CMK (cell line): ENCODE measurements around the gene SPTLC3.
"Not testable (repeated sequence)": the region's sequence is repeated elsewhere in the genome, so short reads cannot be mapped to it uniquely, and the experiment has no call there.

Experiments used
- DNase-seq: peaks from one replicate; pipeline ENCODE4 v3.0.0-alpha.2; 2010; ENCODE audit warnings: low read depth

SPTLC3 gene

GRCh38 chr20:13008761-13009681 is at the start of gene SPTLC3:
SPTLC3 (plus strand) TSS chr20:13008972; CDS start chr20:13009268, 296 bp downstream.
- no peak for DNase-seq

GRCh38 chr20:12961725-12962124 is 47.0 kb upstream of the SPTLC3 start:
- DNase-seq, result no peak

- no peak for DNase-seq
Measured at GRCh38 chr20:12962895-12963294, 45.9 kb upstream of the SPTLC3 start.

GRCh38 chr20:12963416-12963815 is 45.4 kb upstream of the SPTLC3 start:
- DNase-seq, result no peak

GRCh38 chr20:12965212-12965869 is 43.4 kb upstream of the SPTLC3 start:
- DNase-seq, result no peak

- DNase-seq, result no peak
Measured at GRCh38 chr20:12965870-12966251, 42.9 kb upstream of the SPTLC3 start.

- DNase-seq, result no peak
Measured at GRCh38 chr20:12966468-12967085, 42.2 kb upstream of the SPTLC3 start.

- no peak for DNase-seq
Measured at GRCh38 chr20:12967932-12968331, 40.8 kb upstream of the SPTLC3 start.

GRCh38 chr20:12968472-12968871 is 40.3 kb upstream of the SPTLC3 start:
- DNase-seq, result no peak

GRCh38 chr20:12969071-12969669 is 39.6 kb upstream of the SPTLC3 start:
- DNase-seq, result no peak

- no peak for DNase-seq
Measured at GRCh38 chr20:12970372-12970821, 38.4 kb upstream of the SPTLC3 start.

- DNase-seq, result no peak
Measured at GRCh38 chr20:12975833-12976608, 32.8 kb upstream of the SPTLC3 start.

- no peak for DNase-seq
Measured at GRCh38 chr20:12976720-12977309, 32.0 kb upstream of the SPTLC3 start.

GRCh38 chr20:12977328-12978125 is 31.2 kb upstream of the SPTLC3 start:
- no peak for DNase-seq

- DNase-seq, result no peak
Measured at GRCh38 chr20:12978126-12978394, 30.7 kb upstream of the SPTLC3 start.

GRCh38 chr20:12978613-12979495 is 29.9 kb upstream of the SPTLC3 start:
- DNase-seq, result no peak

GRCh38 chr20:12979713-12980112 is 29.1 kb upstream of the SPTLC3 start:
- DNase-seq, result not testable (repeated sequence)

- no peak for DNase-seq
Measured at GRCh38 chr20:12982098-12982497, 26.7 kb upstream of the SPTLC3 start.

- no peak for DNase-seq
Measured at GRCh38 chr20:12984069-12984765, 24.6 kb upstream of the SPTLC3 start.
